Muscle of leg (tissue), 11 donors: ENCODE measurements around the gene PI4KB. TPM values are rescaled to one million over a fixed set of nuclear protein-coding genes. Genes with fewer than 3 reads are reported as not detected.

Source experiments
- DNase-seq: peaks from one replicate; pipeline ENCODE4 v3.0.0; 2013
- H3K27ac ChIP-seq: one replicate; pipeline ENCODE4 v1.5.1; 2013; ENCODE audit warnings: mild to moderate bottlenecking, low read length, control low read depth
- H3K27me3 ChIP-seq: one replicate; pipeline ENCODE4 v1.6.1; 2013; ENCODE audit warnings: low read length; ENCODE audit not compliant: control insufficient read depth, insufficient read depth
- H3K36me3 ChIP-seq: one replicate; pipeline ENCODE4 v1.6.1; 2013; ENCODE audit warnings: low read length; ENCODE audit not compliant: control insufficient read depth, insufficient read depth
- H3K4me1 ChIP-seq: one replicate; pipeline ENCODE4 v1.6.1; 2013; ENCODE audit warnings: low read length; ENCODE audit not compliant: control insufficient read depth, insufficient read depth
- H3K4me3 ChIP-seq: one replicate; pipeline ENCODE4 v1.5.1; 2013; ENCODE audit warnings: low read length, control low read depth
- H3K9me3 ChIP-seq: replicated peaks from 2 replicates; pipeline ENCODE4 v1.6.1; 2013; ENCODE audit warnings: low read depth, low read length; ENCODE audit not compliant: control insufficient read depth
- WGBS: methylation state at CpG from one replicate; pipeline ENCODE4 v1.1.5; 2013; ENCODE audit warnings: missing lambda C conversion rate; ENCODE audit not compliant: insufficient coverage; 5-methylcytosine and 5-hydroxymethylcytosine counted together
- polyA plus RNA-seq, 8 donors: library from polyadenylated mRNA; unstranded; fragments of 120-200 nt; gene quantifications; one replicate each; pipeline versions ENCODE4 v1.2.1 to v1.2.3, GENCODE V29; 2013; ENCODE audit warnings: inconsistent platforms in 1 of 8, low replicate concordance in 1 of 8; ENCODE audit not compliant: insufficient read length in 8 of 8, insufficient read depth in 1 of 8
- total RNA-seq: library from RNA; stranded (reverse); fragments of 120-200 nt; gene quantifications from one replicate; pipeline ENCODE4 v1.2.4, GENCODE V29; 2013

The PI4KB gene
- total and polyA plus RNA-seq, 9 donors: 31.4 to 59.1 (median 51.1) TPM

DNA sequence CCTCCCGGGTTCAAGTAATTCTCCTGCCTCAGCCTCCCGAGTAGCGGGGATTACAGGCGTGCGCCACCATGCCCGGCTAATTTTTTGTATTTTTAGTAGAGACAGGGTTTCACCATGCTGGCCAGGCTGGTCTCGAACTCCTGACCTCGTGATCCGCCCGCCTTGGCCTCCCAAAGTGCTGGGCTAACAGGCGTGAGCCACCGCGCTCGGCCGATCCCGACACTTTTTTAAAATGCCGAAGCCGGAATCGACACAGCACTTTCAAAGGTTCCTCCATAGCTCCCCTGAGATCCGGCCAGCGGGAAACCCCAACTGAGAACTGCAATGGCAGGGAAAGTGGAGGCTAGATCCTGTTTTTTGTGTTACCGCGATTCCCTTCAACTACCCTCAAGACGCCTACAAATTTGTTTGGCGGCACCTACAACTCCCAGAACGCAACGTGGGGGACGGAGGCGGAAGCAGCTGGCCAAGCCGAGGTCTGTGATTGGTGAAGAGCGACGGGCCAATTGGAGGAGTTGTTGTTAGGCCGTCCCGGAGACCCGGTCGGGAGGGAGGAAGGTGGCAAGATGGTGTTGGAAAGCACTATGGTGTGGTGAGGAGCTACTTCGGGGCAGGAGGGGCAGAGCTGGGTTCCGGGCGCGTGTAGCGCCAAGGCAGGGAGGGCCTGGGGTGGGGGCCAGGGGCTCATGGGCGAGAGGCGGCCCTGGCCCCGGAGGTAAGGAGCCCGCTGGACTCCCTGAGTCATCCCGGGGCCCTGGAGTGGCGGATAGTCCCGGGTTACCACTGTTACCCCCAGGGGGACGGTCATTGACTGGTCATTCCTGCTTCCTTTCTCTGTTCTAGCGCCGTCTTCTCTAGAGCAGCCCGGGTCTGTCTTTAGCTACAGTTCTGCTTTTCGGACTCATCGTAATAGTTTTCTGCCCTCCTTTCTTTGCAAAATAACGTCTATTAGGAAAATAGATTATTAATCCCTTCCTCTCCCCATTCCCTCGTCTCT lies 72.7 kb downstream of the PI4KB start, which contains the start of gene PSMD4:
Gene PSMD4 (plus strand): TSS at position 518 of the 997 bp plus-strand sequence. CDS start 49 bp downstream, at position 567.
- Histone ChIP-seq H3K27ac (peak within 1 kb of the TSS; percentile 86), H3K27me3 (no peaks in the 10 kb centered on the region), H3K36me3 (peaks cover 3% of the 10 kb centered on the region), H3K4me3 (peak within 1 kb of the TSS; percentile 73), H3K4me1 (peaks cover 5% of the 10 kb centered on the region), H3K9me3 (no peaks in the 10 kb centered on the region)
- WGBS: 4% methylated on average over 42 of the region's 56 CpGs
- peak; percentile 99 for DNase-seq

DNA sequence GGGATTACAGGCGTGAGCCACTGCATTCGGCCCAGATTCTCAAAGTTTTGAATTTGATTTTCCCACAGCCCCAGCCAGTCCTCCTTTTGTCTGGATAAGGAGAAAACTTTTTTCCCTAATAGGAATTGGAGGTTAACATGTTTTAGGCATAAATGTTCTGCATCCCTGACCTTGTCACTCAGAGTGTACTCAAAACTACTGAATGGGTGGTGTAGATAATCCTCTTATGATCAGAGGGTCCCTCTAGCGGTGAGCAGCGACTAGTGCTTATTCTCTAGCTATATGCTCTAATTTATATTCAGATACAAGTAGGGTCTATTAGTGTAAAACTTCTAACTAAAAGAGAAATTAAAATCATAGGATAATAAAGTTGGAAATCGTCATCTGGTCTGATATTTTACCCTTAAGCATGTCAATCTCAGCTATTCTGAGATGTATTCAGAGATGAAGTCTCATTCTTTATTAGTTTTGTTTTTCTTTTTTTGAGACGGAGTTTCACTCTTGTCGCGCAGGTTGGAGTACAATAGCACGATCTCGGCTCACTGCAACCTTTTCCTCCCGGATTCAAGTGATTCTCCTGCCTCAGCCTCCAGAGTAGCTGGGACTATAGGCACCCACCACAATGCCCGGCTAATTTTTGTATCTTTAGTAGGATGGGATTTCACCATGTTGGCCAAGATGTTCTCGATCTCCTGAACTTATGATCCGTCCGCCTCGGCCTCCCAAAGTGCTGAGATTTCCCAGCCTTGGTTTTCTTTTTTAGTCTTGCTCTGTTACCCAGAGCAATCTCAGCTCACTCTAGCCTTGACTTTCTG lies 75.4 kb downstream of the PI4KB start:
- peak; percentile 78 for DNase-seq
- WGBS: 91% methylated on average over 5 of the region's 16 CpGs
- H3K36me3 ChIP-seq: peaks cover 23% of the 10 kb centered on the region
- no peaks in the 10 kb centered on the region for H3K9me3 ChIP-seq
- no peaks in the 10 kb centered on the region for H3K27me3 ChIP-seq
- no peak overlapping the region for H3K4me3 ChIP-seq
- H3K27ac ChIP-seq: no peak overlapping the region
- peaks cover 5% of the 10 kb centered on the region for H3K4me1 ChIP-seq

DNA sequence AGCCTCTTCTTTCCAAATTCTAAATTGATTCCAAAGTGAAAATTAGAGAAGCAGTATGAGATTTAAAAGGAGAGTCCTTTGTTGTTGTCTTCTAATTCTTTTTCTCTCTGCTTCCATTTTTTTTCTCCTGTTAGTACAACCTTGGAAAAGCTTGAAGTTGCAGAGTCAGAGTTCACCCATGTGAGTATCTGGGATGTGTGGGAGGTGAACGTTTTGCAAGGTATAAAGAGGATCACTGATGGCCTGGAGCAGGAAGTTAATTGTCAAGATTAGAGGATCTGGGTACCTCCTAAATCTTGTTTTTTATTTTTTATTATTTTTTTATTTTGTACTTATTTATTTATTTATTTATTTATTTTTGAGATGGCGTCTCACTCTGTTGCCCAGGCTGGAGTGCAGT lies 80.4 kb downstream of the PI4KB start:
- Histone ChIP-seq H3K27ac (no peak overlapping the region), H3K9me3 (no peaks in the 10 kb centered on the region), H3K27me3 (no peaks in the 10 kb centered on the region), H3K4me3 (no peak overlapping the region), H3K4me1 (no peaks in the 10 kb centered on the region), H3K36me3 (peaks cover 65% of the 10 kb centered on the region)
- 100% methylated on average over 1 of the region's 2 CpGs for WGBS
- no peak for DNase-seq

DNA sequence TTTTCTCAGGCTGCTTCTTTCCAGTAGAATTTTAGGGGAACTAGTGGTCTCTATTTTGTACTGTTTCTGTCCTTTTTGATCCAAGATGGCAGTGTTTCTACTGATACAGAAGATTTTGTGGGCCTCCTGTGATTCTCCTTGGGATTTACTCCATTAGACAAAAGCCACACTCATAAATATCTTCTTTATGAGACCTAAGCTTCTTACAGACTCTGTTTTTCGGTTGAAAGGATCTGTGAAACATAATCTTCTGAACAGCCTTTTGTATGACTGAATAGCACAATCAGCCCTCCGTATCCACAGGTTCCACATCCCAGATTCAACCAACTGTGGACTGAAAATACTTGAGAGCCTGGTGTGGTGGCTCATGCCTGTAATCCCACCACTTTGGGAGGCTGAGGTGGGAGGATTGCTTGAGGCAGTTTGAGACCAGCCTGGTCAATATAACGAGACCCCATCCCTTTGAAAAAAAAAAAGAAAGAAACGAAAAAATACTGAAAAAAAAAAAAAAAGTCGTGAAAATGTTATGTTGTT lies 83.5 kb downstream of the PI4KB start:
- H3K36me3 ChIP-seq: peaks cover 84% of the 10 kb centered on the region
- no peak for DNase-seq
- no peak overlapping the region for H3K4me3 ChIP-seq
- no CpG with 5 or more reads among the region's 5 CpGs for WGBS
- H3K27ac ChIP-seq: no peak overlapping the region
- H3K27me3 ChIP-seq: no peaks in the 10 kb centered on the region
- H3K9me3 ChIP-seq: no peaks in the 10 kb centered on the region
- no peaks in the 10 kb centered on the region for H3K4me1 ChIP-seq

DNA sequence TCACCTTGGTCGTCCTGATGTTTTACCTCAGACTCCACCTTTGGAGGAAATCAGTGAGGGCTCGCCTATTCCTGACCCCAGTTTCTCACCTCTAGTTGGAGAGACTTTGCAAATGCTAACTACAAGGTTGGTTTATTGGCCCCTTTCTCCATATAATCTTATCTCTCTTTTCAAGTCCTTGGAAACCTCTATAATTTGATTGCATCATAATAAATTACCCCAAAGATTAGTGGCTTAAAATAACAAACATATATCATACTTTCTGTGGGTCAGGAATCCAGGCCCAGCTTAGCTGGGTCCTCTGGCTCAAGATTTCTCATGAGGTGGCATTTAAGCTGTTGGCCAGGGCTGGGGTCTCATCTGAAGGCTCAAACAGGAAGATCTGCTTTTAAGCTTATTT lies 84.8 kb downstream of the PI4KB start:
- no peaks in the 10 kb centered on the region for H3K9me3 ChIP-seq
- H3K36me3 ChIP-seq: peaks cover 82% of the 10 kb centered on the region
- H3K4me3 ChIP-seq: no peak overlapping the region
- H3K27ac ChIP-seq: no peak overlapping the region
- H3K4me1 ChIP-seq: no peaks in the 10 kb centered on the region
- no peak for DNase-seq
- H3K27me3 ChIP-seq: no peaks in the 10 kb centered on the region
- 90% methylated on average over 2 of the region's 2 CpGs for WGBS

Other genes starting within 250 kb of the PI4KB start
- gene SEMA6C, start 180.8 kb downstream of the PI4KB start, total RNA-seq: 33.4 TPM
- gene SEMA6C, start 180.8 kb downstream of the PI4KB start, polyA plus RNA-seq: 100 to 1,000 TPM in 1 of 8 donors, 10 to 100 TPM in 7; 56.3 to 112 (median 88.1) TPM
- gene TNFAIP8L2, start 170.8 kb downstream of the PI4KB start, total RNA-seq: 3.0 TPM
- 1 to 10 TPM; 1.5 to 2.5 (median 2.1) TPM for gene TNFAIP8L2, start 170.8 kb downstream of the PI4KB start, polyA plus RNA-seq
- 14.1 TPM for gene LYSMD1, start 161.5 kb downstream of the PI4KB start, total RNA-seq
- gene LYSMD1, start 161.5 kb downstream of the PI4KB start, polyA plus RNA-seq: 10 to 100 TPM; 10.2 to 12.9 (median 11.6) TPM
- gene SCNM1, start 161.3 kb downstream of the PI4KB start, total RNA-seq: 53.6 TPM
- 10 to 100 TPM; 32.9 to 42.8 (median 36.7) TPM for gene SCNM1, start 161.3 kb downstream of the PI4KB start, polyA plus RNA-seq
- 15.2 TPM for gene TMOD4, start 151.4 kb downstream of the PI4KB start, total RNA-seq
- 10 to 100 TPM; 15.4 to 38.4 (median 22.6) TPM for gene TMOD4, start 151.4 kb downstream of the PI4KB start, polyA plus RNA-seq
- gene VPS72, start 137.2 kb downstream of the PI4KB start, total RNA-seq: 45.0 TPM
- gene VPS72, start 137.2 kb downstream of the PI4KB start, polyA plus RNA-seq: 10 to 100 TPM; 44.2 to 59.9 (median 52.8) TPM
- 27.1 TPM for gene PIP5K1A, start 128.9 kb downstream of the PI4KB start, total RNA-seq
- 10 to 100 TPM; 35.0 to 46.0 (median 38.3) TPM for gene PIP5K1A, start 128.9 kb downstream of the PI4KB start, polyA plus RNA-seq
- 183 TPM for gene PSMD4, start 72.7 kb downstream of the PI4KB start, total RNA-seq
- 100 to 1,000 TPM; 122 to 141 (median 128) TPM for gene PSMD4, start 72.7 kb downstream of the PI4KB start, polyA plus RNA-seq
- 8.5 TPM for gene ZNF687, start 45.1 kb downstream of the PI4KB start, total RNA-seq
- gene ZNF687, start 45.1 kb downstream of the PI4KB start, polyA plus RNA-seq: 10 to 100 TPM; 11.1 to 14.8 (median 13.7) TPM
- gene RFX5, start 19.8 kb upstream of the PI4KB start, total RNA-seq: 28.1 TPM
- 10 to 100 TPM; 20.2 to 30.3 (median 24.6) TPM for gene RFX5, start 19.8 kb upstream of the PI4KB start, polyA plus RNA-seq
- gene SELENBP1, start 45.3 kb upstream of the PI4KB start, total RNA-seq: 31.2 TPM
- 10 to 100 TPM; 28.2 to 50.1 (median 37.6) TPM for gene SELENBP1, start 45.3 kb upstream of the PI4KB start, polyA plus RNA-seq
- gene PSMB4, start 72.2 kb upstream of the PI4KB start, total RNA-seq: 211 TPM
- 100 to 1,000 TPM; 158 to 193 (median 184) TPM for gene PSMB4, start 72.2 kb upstream of the PI4KB start, polyA plus RNA-seq
- gene POGZ, start 132.1 kb upstream of the PI4KB start, total RNA-seq: 37.7 TPM
- 10 to 100 TPM; 45.3 to 66.0 (median 52.1) TPM for gene POGZ, start 132.1 kb upstream of the PI4KB start, polyA plus RNA-seq
- 0.35 TPM for gene CGN, start 184.0 kb upstream of the PI4KB start, total RNA-seq
- 1 to 10 TPM in 3 of 8 donors, under 1 TPM in 5; 0.31 to 6.4 (median 0.91) TPM for gene CGN, start 184.0 kb upstream of the PI4KB start, polyA plus RNA-seq
- 6.2 TPM for gene TUFT1, start 212.9 kb upstream of the PI4KB start, total RNA-seq
- 1 to 10 TPM; 6.0 to 9.6 (median 7.3) TPM for gene TUFT1, start 212.9 kb upstream of the PI4KB start, polyA plus RNA-seq